Measurements from ENCODE around the gene CSNK1G2.

CSNK1G2 gene

DNA sequence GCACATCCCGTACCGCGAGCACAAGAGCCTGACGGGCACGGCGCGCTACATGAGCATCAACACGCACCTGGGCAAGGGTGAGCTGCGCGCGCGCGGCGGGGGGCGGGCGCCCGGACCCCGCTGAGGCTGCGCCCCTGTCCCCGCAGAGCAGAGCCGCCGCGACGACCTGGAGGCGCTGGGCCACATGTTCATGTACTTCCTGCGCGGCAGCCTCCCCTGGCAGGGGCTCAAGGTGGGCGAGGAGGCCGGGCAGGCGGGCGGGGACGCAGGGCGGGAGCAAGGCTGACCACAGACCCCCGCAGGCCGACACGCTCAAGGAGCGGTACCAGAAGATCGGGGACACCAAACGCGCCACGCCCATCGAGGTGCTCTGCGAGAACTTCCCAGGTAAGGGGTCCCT is 38.0 kb downstream of the CSNK1G2 start:
- no peak overlapping the region for H3K4me3 ChIP-seq (ENCODE audit: low read depth, low read length)
- no peak for DNase-seq (ENCODE audit: low read depth)
- TF ChIP-seq, protein P1, sequence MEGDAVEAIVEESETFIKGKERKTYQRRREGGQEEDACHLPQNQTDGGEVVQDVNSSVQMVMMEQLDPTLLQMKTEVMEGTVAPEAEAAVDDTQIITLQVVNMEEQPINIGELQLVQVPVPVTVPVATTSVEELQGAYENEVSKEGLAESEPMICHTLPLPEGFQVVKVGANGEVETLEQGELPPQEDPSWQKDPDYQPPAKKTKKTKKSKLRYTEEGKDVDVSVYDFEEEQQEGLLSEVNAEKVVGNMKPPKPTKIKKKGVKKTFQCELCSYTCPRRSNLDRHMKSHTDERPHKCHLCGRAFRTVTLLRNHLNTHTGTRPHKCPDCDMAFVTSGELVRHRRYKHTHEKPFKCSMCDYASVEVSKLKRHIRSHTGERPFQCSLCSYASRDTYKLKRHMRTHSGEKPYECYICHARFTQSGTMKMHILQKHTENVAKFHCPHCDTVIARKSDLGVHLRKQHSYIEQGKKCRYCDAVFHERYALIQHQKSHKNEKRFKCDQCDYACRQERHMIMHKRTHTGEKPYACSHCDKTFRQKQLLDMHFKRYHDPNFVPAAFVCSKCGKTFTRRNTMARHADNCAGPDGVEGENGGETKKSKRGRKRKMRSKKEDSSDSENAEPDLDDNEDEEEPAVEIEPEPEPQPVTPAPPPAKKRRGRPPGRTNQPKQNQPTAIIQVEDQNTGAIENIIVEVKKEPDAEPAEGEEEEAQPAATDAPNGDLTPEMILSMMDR (IDR thresholded peaks at IDR 0.05; ENCODE audit: low read depth, low read length, missing control alignments) = no peak

DNA sequence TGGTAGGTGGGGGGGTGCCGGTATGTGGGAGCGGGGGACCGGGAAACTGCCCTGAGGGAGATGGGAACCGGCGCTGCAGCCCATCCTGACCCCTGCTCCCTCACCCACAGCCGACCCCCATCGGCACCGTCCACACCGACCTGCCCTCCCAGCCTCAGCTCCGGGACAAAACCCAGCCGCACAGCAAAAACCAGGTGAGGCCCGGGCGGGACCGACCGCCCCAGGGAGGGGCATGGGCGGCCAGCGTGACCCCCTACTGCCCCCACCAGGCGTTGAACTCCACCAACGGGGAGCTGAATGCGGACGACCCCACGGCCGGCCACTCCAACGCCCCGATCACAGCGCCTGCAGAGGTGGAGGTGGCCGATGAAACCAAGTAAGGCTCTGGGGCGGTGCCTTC is 38.7 kb downstream of the CSNK1G2 start:
- DNase-seq (ENCODE audit: low read depth) = no peak
- H3K4me3 ChIP-seq (ENCODE audit: low read depth, low read length) = no peak overlapping the region
- TF ChIP-seq, protein P1 (IDR thresholded peaks at IDR 0.05; ENCODE audit: low read depth, low read length, missing control alignments) = no peak

DNA sequence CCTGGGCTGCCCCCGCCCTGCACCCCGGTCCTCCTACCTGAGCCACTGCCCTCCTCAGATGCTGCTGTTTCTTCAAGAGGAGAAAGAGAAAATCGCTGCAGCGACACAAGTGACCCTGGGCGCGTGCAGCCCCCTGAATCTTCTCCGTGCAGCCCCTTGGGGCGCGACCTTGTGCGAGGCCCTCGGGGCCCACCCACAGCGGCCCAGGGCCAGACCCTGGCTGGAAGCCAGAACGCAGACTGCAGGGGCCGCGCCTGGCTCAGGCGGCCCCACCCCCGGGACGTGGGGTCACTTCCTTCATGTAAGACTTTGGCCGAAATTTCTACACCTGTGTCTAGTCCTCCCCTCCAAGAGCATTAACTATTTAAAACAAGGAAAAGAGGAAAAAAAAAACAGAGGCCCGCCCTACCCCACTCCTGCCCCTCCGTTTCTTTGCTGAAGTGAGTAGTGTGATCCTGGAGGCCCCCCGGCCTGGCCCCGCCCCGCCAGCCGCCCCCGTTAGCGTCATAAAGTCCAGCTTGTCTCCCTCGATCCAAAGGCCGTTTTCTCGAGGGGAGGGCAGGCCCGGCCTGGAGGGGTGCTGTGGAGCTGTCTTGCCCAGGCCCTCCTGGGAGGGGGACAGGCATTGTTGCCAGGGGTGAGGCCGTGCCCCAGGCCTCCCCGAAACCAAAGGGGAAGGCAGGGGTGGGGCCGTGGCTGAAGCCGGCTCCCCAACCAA is 39.3 kb downstream of the CSNK1G2 start:
- H3K4me3 ChIP-seq (ENCODE audit: low read depth, low read length) = no peak overlapping the region
- TF ChIP-seq, protein P1 (IDR thresholded peaks at IDR 0.05; ENCODE audit: low read depth, low read length, missing control alignments) = no peak
- no peak for DNase-seq (ENCODE audit: low read depth)

DNA sequence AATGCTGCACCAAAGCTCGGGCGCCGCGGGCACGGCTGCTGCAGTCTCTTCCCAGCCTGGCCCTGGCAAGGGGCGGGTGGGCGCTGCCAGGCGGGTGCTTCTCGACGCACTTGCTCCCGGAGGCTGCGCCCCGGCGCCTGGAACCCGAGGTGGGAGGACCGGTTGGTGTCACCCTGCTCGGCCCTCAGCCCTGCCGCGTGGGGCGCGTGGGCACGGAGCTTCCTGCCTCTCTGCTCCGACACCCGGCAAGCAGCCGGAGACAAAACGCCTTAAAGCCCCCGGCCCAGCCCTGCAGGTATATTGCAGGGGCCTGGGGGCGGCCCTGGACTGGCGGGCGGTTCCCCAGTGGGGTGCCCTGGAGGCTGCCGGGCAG is 39.8 kb downstream of the CSNK1G2 start:
- no peak overlapping the region for H3K4me3 ChIP-seq (ENCODE audit: low read depth, low read length)
- DNase-seq (ENCODE audit: low read depth) = no peak
- TF ChIP-seq, protein P1 (IDR thresholded peaks at IDR 0.05; ENCODE audit: low read depth, low read length, missing control alignments) = no peak

DNA sequence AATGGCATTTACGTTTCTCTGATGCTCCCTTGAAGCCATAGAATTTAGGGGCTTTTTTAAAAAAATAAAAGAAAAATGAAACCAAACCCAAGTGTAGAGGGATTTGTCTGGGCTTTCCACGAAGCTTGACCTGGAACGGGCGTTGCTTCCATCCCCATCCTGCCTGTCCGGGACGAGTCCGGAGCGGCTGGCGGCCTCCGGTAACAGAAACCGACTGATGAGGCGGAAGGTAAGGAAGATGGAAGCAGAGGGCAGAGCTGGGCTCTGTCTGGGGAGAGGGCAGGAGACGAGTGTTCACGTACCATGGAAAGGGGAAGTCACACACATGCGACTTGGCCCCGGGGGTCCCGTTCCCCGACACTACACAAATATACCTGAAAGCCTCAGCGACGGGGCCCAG is 40.3 kb downstream of the CSNK1G2 start:
- TF ChIP-seq, protein P1 (IDR thresholded peaks at IDR 0.05; ENCODE audit: low read depth, low read length, missing control alignments) = no peak
- no peak overlapping the region for H3K4me3 ChIP-seq (ENCODE audit: low read depth, low read length)
- no peak for DNase-seq (ENCODE audit: low read depth)

DNA sequence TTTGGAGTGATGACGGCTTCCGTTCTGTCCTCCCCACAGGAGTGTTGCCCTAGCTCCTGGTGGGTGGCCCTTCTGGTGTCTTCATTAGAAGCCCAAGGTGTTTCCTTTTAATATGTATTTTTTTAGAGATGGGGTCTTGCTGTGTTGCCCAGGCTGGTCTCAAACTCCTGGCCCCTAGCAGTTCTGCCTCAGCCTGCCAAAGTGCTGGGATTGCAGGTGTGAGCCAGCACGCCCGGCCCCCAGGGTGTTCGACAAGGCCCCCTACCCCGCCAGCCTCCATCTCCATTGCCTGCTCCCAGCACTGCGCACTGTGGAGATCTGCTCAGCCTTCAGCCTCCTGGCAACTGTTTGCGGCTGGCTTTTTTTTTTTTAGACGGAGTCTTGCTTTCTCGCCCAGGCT is 43.4 kb downstream of the CSNK1G2 start:
- DNase-seq (ENCODE audit: low read depth) = no peak
- TF ChIP-seq, protein P1 (IDR thresholded peaks at IDR 0.05; ENCODE audit: low read depth, low read length, missing control alignments) = no peak
- no peak overlapping the region for H3K4me3 ChIP-seq (ENCODE audit: low read depth, low read length)
